Coronary artery (tissue), 2 donors: ENCODE data around the gene NT5C3A.
A peak's percentile ranks its signal among the peaks of the same experiment; 100 is the strongest.

ENCODE experiments used
- DNase-seq: peaks from one replicate; pipeline ENCODE4 v3.0.0-alpha.2; 2017; ENCODE audit warnings: low spot score
- H3K27ac ChIP-seq, 2 donors: fragments of 200-600 bp; sonication (generic); one replicate each; pipeline ENCODE4 v1.5.1; 2016 to 2019
- H3K4me3 ChIP-seq: fragments of 200-600 bp; sonication (generic); 2 replicates; pipeline ENCODE4 v1.5.1; 2016; ENCODE audit warnings: mild to moderate bottlenecking, moderate library complexity
- CTCF ChIP-seq: fragments of 200-600 bp; sonication (generic); IDR thresholded peaks from one replicate; pipeline ENCODE4 v1.5.1; 2019; ENCODE audit warnings: antibody characterized with exemption

Gene NT5C3A

GRCh38 chr7:33050535-33051318, 11.8 kb downstream of the NT5C3A start:
- no peak overlapping the region for H3K4me3 ChIP-seq
- TF ChIP-seq CTCF = peak; percentile 36
- DNase-seq = no peak
- no peak overlapping the region for H3K27ac ChIP-seq

GRCh38 chr7:33048704-33049103, 13.9 kb downstream of the NT5C3A start:
- TF ChIP-seq CTCF = no peak
- no peak for DNase-seq
- H3K4me3 ChIP-seq = no peak overlapping the region
- H3K27ac ChIP-seq = no peak overlapping the region

GRCh38 chr7:33048257-33048656, 14.3 kb downstream of the NT5C3A start:
- H3K27ac ChIP-seq = no peak overlapping the region
- DNase-seq = no peak
- H3K4me3 ChIP-seq = no peak overlapping the region
- TF ChIP-seq CTCF = no peak

GRCh38 chr7:33044986-33045385, 17.6 kb downstream of the NT5C3A start:
- no peak for TF ChIP-seq CTCF
- Histone ChIP-seq H3K4me3 (no peak overlapping the region), H3K27ac (no peak overlapping the region)
- no peak for DNase-seq

- H3K4me3 ChIP-seq = no peak overlapping the region
- DNase-seq = no peak
- no peak for TF ChIP-seq CTCF
- H3K27ac ChIP-seq = no peak overlapping the region
Measured at GRCh38 chr7:33044401-33044718, 18.2 kb downstream of the NT5C3A start.

GRCh38 chr7:33043501-33044400, 18.8 kb downstream of the NT5C3A start:
- no peak for DNase-seq
- no peak for TF ChIP-seq CTCF
- no peak overlapping the region for H3K4me3 ChIP-seq
- no peak overlapping the region for H3K27ac ChIP-seq
